NCI-H1105 (cell line): ENCODE measurements around the gene SYT8.

Source experiments
- DNase-seq: peaks from one replicate; lab custom pipeline; 2025; lab: John Stamatoyannopoulos, UW

The SYT8 gene

DNA sequence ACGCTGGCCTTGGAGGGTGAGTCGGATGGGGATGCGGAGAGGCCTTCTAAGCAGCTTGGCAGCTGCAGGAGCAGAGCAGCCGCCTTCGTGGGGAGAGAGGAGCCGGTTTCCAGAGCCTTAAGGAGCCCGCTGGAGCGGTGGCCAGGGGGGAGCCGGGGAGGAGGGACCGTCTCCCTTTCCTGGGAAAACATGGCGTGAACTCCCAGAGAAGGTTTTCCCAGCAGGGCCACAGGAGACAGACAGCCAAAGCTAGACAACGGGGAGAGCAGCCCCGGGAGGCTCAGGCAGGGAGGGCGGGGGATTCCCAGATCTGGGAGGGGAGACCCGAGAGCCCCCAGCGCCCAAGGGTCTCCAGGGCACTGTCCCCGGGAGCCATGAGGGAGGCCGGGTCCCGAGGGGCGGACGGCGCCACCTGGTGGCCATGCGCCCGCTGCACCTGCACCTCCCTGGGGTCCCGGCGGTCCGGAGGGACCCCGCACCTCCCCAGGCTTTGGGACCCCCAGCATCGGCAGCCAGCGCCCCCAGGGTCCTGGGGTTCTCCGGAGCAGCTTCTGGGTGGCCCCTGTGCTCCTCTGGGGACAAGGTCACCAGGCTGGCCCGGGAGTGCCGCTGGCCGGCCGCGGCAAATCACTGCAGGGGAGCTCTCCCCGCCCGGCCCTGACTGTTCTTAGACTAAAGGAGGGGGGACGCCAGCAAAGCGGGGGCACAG, 2.4 kb upstream of the SYT8 start:
- peak; percentile 40 for DNase-seq

DNA sequence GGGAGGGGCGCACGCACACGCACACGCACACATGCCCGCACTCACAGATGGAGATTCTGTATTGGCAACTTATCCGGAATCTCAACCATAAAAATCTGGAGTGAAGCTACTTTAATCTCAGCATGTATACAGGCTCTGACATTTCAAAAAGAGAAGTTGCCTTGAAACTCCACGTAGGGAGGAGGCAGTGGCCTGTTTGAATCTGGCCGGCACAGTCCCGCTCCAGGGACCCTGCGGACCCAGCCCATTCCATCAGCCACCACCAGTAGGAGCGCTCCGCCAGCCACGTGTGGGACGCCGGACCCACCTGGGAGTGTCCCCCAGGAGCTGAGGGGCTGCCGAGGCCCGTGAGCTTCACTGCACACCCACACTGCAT, 1.9 kb upstream of the SYT8 start:
- no peak for DNase-seq

DNA sequence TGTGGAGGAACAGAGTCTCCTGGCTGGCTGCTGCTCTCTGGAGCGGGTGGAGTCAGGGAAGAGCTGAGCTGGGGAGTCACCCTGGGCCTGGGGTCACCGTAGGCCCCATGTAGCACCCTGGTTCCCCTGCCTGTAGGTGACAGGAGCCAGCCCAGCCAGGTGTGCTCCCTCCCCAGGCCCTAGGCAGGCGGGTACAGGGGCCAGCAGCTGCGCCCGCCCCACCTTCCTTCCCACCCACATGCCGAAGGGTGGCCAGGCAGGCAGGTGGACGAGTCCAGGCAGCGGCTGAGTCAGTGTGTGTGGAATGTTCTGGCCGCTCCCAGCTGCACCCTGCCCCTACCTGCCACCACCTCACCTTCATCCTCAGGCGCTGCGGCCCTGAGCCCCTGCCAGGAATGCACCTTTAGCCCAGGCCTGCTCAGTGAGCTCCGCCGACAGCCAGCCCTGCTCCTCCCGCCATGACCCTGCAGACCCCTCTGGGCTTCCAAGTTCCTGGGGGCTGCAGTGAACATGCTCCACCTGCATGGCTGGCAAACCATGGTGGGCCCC, 654 bp upstream of the SYT8 start:
- DNase-seq: no peak

DNA sequence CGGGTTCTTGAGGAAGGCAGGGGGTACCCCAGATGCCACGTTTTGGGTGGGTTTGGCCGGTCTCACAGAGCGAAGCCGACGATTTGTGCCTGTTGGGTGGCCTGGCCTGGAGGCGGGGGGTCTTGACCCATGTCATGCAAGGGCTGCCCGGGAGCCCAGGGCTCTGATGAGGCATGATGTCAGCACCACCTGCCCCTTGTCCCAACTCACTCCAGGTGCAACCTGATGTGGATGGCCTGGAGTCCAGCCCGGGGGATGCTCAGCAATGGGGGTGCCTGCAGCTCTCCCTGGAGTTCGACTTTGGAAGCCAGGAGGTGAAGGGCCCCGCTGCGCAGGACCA, 851 bp downstream of the SYT8 start:
- no peak for DNase-seq

DNA sequence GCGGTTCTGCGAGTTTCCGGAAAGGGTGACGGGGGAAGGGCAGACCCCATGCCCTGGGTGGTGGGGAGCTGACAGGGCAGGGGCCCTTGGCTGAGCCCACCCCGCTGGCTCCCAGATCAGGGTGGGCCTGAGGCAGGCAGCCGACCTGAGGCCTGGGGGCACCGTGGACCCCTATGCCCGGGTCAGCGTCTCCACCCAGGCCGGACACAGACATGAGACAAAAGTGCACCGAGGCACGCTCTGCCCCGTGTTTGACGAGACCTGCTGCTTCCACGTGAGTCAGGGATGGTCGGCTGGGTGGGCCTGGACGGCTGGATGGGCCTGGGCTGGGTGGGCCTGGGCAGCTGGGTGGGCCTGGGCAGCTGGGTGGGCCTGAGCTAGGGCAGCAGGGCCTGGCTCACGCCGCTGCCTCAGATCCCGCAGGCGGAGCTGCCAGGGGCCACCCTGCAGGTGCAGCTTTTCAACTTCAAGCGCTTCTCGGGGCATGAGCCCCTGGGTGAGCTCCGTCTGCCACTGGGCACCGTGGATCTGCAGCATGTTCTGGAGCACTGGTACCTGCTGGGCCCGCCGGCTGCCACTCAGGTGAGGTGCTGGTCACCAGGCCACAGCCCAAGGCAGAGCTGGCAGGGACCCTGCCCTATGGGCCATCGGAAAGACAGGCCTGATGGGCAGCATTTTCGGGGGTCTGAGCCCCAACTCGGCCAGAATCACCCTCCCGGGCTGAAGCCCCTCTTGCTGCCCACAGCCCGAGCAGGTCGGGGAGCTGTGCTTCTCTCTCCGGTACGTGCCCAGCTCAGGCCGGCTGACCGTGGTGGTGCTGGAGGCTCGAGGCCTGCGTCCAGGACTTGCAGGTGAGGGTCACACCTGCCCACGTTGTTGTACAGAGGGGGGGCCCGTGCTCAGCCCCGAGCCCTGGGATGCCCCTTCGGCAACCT, 1.5 kb downstream of the SYT8 start:
- DNase-seq: no peak

DNA sequence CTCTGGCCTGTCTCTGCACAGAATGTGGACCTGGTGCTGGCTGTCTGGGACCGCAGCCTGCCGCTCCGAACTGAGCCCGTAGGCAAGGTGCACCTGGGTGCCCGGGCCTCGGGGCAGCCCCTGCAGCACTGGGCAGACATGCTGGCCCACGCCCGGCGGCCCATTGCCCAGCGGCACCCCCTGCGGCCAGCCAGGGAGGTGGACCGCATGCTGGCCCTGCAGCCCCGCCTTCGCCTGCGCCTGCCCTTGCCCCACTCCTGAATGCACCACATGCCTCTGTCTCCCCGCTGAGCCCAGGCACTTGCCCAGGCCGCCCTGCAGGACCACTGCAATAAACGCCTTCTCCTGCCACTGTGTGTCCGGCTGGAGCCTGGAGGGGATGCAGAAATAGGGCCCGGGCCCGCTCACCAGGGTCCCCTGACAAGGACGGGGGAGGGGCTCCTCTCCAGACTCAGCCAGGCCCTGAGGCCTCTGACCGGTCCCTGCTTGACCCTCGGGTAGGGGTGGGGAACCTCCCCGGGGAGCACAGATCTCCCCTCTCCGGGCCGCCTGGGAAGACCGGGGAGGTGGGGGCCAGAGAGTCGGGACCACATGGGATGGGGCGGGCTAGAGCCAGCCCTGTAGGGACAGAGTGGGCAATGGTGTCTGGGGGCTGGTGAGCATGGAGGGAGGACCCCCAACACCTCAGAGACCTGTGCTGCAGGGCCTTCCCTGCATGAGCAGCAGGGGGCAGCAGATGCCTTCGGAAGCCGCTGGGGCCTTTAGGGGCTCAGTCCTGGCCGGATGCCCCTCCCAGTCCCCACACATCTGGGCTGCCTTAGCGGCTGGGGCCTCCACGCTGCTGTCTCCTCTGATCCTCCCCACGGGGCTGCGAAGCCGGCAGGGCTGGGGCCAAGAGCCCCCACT, 2.6 kb downstream of the SYT8 start:
- peak; percentile 44 for DNase-seq

DNA sequence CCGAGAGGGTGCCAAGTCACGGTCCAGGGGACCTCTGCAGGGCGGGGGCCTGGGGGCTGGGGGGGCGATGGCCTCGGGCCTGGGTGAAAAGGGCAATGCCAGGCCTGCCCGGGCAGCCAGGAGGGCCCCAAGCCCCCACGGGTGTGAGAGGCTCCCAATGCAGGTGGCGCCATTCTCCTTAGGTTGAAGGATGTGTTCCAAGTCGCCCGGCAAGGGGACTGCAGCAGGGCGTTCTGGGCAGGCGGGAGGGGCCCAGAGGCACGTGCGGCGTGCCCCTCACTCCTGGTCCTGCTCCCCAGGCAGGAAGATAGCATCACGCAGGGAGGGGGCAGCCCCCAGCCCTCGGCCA, 3.3 kb downstream of the SYT8 start:
- no peak for DNase-seq

DNA sequence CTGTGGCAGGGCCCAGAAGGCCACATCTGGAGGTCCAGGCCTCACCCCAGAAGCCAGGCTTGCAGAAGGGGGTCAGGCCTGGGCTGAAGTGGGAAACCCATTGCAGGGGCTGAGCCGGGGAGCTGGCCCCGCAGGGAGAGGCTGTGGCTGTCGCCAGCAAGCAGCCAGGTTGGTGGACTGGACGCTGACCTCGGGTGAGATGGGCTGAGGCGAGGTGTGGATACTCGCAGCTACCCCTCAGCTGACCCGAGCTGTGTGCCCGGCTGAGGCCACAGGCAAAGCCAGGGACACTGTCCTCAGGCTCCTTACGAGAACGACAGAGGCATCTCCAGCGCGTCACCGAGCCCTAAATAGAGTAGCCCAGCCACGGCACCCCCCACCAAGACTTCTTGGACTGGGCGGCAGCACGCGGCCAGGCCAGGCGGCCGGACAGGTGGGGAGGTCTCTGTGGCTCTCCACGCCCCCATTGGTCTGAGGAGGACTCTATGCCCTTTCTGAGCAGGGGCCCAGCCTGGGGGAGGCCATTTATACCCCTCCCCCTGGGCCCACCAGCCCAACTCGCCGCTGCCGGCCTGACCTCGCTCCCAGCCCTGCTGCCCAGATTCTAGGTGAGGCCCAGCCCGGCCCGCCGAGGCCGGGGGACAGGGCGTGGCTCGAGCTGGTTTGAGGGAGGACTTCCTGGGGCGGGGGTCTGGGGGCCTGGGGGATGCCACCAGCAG, 3.8 kb downstream of the SYT8 start, which contains the start of gene TNNI2:
Gene TNNI2, plus strand, starts transcription at position 556 of the 719 bp plus-strand sequence. CDS start 716 bp downstream, outside the sequence.
- no peak for DNase-seq

DNA sequence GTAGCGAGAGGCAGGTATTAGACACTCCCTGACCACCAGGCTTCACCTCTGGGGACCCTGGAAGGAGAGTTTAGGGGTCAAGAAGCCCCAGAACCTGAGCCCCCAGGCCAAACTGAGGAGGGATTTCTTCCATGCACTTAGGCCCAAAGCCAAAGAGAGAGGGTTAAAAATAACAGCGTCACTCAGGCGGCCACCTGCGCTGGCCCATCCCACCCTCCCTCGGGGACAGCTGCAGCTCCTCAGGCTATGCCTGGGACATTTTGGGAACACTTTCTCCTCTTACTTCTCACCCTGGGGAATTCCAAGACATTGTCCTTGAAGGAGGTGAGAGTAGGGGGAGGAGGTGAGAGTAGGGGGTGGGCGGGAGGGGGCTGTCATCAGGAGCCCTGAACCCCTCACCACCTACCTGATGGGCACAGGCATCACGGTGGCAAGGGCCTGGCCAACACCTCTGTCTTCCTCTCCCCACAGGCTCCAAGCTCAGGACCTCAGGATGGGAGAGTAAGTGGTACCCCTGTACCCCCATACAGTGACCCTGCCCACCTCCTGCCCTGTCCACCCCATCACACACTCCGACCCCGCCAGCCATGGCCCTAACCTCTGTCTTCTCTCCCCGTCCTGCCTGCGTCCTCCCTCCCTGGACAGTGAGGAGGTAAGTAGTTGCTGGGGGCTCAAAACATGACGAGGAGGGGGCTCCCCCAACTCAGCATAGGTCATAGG, 4.6 kb downstream of the SYT8 start:
- DNase-seq: no peak

DNA sequence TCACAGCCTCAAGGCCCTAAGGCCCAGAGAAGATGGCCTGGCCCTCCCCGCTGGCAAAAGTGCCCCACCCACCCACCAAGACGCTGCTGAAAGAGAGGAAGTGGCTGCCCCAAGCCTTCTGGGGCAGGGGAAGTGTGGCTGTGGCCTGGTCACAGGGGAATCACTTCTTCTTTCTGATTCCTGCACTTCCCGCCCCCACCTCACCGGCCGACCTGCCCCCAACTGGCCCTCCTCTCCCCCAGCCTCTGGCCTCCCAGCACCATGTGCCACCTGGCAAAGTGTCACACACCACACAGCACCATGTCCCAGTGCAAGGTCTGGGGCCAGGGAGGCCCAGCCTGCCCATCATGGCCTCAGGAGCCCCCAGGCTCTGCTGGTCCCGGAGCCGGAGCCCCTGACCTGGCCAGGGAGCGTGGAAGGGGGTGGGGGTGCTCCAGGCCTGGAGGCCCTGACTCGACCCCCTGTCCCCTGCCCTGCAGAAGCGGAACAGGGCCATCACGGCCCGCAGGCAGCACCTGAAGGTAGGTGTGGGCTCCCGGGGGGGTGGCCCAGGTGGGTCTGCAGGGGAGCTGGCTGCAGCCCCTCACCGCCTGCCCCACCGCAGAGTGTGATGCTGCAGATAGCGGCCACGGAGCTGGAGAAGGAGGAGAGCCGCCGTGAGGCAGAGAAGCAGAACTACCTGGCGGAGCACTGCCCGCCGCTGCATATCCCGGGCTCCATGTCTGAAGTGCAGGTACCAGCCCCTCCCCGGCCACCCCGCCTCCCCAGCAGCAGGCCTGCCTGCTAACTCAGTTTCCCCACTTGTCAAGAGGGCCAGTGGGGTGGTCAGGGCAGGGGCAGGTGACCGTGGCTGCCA, 5.4 kb downstream of the SYT8 start:
- no peak for DNase-seq

DNA sequence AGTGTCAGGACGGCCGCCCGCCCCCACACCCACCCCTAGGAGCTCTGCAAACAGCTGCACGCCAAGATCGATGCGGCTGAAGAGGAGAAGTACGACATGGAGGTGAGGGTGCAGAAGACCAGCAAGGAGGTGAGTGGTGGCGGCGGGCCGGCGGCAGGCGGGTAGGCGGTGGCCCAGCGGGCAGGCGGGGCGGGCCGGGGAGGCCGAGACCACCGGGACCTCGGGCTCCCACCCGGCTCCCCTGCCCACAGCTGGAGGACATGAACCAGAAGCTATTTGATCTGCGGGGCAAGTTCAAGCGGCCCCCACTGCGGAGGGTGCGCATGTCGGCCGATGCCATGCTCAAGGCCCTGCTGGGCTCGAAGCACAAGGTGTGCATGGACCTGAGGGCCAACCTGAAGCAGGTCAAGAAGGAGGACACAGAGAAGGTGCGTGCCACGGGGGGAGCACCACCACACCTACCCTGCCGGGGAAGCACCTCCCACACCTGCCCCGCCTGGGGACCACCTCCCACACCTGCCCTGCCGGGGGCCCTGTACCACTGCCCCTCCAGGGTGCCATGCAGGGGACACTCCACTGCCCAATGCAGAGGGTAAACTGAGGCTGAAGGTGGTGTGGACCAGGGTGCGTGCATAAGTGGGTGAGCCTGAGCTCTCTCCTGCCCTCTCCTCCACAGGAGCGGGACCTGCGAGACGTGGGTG, 6.1 kb downstream of the SYT8 start:
- DNase-seq: no peak

DNA sequence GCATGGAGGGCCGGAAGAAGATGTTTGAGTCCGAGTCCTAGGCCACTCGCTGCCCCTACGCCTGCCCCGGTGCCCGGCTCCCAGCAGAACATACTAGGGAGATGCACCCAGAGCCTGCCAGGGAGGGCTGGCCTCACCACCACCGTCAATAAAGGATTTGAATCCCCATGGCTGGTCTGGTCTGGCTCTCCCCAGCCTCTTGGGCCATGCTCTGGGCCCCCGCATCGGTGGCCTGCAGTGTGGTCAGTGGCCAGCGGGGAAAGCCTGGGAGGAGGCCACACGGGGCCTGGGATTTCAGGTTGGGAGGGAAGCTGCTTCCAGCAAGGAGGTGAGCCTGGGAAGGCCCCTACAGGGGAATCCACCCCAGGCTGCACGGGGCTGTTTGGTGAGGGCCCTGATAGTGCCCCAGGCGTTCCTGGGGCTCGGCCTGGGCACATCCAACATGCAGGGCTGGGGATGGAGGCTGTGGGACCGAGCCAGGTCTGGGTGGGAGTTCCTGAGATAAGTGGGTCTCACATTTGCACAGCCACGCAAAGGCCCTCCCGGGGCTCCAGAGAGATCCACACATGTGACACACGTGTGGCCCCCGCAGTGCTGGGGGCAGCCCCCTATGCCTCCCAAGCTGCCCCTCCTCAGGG, 6.8 kb downstream of the SYT8 start:
- no peak for DNase-seq

DNA sequence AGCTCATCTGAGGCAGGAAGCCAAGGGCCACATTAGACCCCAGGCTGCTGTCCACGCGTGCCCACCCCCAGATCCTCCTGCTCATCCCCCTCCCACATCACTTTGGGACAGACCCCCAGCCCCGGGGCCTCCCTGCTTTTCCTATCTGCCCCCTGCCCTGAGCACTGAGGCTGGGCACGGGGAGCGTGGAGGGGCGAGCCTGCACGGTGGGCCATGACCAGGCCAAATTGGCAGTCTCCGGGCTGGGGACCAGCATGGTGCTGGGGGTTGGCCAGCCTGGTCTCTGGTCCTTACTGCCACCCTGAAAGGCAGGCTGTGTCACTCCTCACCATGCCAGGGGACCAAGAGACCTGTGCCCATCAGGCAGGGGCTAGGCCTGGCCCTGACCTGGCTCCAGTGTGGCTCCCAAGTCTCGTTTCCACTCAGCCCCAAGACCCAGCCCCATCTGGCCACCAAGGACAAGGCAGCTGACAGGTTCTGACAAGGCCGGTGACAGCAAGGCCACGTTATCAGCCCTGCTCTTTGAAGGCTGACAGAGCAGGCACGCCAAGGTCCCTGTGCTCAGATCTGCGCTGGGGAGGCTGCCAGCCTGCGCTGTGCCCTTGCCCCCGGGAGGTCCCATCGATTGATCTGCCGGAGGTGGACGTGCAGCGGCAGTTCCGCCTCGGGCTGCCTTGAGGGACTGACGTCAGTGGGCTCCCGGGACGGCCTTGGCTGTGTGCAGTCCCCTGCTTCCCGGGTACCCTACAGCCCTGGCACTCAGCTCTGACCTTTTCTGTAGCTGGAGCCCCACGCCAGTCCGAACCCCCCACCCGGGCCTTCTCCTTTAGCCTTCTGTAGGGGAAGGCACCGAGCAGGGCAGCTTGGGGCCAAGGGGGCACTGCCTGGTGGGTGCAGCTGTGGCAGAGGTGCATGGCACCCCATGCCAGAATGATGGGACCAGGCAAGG, 7.6 kb downstream of the SYT8 start:
- DNase-seq: no peak

DNA sequence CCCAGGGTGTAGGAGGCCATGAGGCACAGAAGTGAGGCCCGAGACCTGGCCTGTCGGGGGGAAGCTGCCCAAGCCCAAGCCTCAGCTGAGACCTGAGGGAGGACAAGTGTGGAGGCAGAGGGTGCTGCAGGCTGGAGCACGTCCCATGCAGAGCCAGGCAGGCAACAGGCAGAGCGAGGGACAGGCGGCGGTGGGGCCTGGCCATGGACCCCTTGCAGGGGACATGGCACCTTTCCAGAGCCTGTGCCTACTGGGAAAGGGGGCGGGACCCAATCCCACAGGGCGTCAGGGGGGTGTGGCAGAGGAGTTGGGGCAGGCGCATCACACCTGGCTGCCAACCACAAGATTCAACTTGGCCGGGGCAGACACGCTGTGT, 8.3 kb downstream of the SYT8 start:
- DNase-seq: no peak

DNA sequence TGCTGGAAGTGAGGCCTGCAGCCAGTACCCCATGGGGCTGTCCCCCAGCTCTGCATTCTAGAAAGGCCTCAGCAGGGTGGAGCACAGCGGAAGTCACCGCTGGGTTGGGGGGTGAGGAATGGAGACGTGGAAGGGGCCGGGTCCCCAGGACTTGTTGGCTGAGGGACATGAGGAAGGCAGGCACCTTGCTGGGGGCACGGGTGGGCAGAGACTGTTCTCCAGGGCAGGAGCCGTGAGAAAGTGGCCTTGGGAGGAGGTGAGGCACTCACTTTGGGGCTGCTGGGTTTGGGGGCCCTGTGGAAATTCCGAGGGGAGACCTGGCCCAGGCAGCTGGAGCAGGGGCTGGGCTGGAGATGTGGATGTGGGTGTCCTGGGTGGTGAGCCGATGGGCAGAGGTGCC, 9.0 kb downstream of the SYT8 start:
- DNase-seq: no peak

DNA sequence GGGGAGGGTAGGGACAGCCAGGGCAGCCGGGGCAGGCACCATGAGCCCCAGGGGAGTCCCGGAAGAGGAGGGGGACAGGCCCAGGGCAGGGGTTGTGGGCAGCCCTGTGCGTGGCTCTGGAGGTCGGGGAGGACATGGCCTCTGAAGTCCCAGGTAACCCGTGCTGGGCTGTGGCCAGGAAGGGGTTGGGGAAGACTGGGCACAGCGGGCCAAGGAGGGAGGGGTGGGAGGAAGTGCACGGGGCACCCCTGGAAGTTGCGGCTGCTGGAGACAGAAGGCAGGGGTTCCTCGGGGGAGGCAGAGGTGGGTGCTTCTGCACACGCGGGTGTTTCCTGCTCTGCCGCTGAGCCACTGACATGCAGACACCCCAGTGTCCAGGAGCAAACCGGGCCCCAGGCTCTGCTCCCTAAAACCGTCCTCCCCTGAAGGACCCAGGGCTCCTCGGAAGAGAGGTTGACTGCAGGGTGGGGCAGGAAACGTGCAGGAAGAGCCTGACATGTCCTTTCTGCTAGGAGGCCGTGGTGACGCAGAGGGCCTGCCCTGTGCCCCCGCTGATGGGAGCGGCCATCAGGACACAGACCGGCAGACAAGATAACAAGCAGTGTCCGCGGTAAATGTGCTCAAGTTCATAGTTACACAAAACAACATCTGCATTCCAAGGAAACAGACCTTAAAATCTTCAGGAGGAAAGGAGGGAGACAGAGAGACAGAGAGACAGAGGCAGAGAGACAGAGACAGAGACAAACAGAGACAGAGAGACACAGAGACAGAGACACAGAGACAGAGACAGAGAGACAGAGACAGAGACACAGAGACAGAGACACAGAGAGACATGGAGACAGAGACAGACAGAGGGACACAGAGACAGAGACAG, 9.7 kb downstream of the SYT8 start:
- DNase-seq: no peak

DNA sequence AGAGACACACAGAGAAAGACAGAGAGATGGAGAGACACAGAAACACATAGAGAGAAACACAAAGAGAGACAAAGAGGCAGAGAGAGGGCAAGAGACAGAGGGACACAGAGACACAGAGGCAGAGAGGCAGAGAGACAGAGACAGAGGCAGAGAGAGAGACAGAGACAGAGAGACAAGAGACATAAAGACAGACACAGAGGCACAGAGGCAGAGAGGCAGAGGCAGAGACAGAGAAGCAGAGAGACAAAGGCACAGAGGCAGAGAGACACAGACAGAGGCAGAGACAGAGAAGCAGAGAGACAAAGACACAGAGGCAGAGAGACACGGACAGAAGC, 10.3 kb downstream of the SYT8 start:
- no peak for DNase-seq
